AG20443 (cell line): ENCODE results near the gene CSHL1.
"Not testable (repeated sequence)": the region's sequence is repeated elsewhere in the genome, so short reads cannot be mapped to it uniquely, and the experiment has no call there.

Experiments
- DNase-seq: peaks from one replicate; pipeline ENCODE4 v3.0.0; 2012; ENCODE audit warnings: low spot score, mixed read lengths

The CSHL1 gene

GRCh38 chr17:63885119-63885518 is 25.9 kb downstream of the CSHL1 start:
- DNase-seq = not testable (repeated sequence)

- DNase-seq = not testable (repeated sequence)
Observed at GRCh38 chr17:63882626-63883126, 28.4 kb downstream of the CSHL1 start.

DNA sequence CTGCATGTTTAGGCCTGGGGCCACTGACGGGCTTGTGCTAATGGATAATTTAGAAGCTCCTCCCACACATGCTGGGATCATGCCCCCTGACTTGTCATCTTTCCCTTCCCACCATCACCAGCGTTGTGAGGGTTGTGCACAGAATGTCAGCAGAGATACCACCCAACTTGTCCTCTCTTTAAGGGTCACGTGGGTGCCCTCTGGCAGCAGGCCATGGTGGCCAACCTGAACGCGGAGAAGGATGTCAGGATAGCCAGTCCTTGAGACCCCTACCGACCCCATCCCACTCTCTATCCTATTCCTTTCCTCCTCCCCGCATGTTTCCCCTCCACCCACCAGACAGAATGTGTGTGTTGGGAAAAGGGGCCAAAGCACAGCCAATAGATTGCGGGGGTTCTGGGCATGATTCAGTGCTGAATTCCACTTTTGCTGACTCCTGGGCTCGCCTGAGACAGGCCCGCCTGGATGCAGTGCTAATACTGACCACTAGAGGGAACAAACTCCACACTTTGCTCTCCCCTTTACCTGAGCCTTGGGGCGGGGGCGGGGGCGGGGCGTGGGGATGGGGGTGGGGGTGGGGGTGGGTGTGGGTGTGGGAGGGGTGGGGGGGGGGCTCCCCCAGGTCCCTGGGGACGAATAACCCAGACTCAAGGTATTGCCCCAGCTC is 29.0 kb downstream of the CSHL1 start, which contains the start of gene GH2:
GH2 (minus strand) TSS at position 10 of the 667 bp plus-strand sequence. CDS start 143 bp downstream, outside the sequence.
- DNase-seq = peak; percentile 85

DNA sequence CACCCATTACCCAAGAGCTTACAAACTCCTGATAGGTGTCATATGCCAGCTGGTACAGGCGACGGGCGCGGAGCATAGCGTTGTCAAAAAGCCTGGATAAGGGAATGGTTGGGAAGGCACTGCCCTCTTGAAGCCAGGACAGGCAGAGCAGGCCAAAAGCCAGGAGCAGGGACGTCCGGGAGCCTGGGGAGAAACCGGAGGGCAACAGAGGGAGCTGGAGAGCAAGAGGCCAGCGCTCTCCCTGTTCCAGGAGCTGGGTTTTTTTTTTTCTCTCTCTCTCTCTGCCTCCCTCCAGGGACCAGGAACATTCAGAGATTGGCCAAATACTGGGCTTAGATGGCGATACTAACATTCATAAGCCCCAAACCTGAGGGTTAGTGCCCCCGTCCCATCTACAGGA is 29.7 kb downstream of the CSHL1 start:
- DNase-seq = not testable (repeated sequence)

GRCh38 chr17:63880706-63881105 is 30.4 kb downstream of the CSHL1 start:
- DNase-seq = no peak

GRCh38 chr17:63878413-63878812 is 32.6 kb downstream of the CSHL1 start:
- DNase-seq = not testable (repeated sequence)

- not testable (repeated sequence) for DNase-seq
Observed at GRCh38 chr17:63874693-63875092, 36.4 kb downstream of the CSHL1 start.

GRCh38 chr17:63874061-63874626 is 36.9 kb downstream of the CSHL1 start:
- not testable (repeated sequence) for DNase-seq

GRCh38 chr17:63873577-63873976 is 37.5 kb downstream of the CSHL1 start, which contains the start of gene CSH2:
Gene CSH2 (minus strand): TSS chr17:63873677. CDS start chr17:63873614, 63 bp downstream.
- DNase-seq = not testable (repeated sequence)

GRCh38 chr17:63871646-63872365 is 39.3 kb downstream of the CSHL1 start:
- not testable (repeated sequence) for DNase-seq

DNA sequence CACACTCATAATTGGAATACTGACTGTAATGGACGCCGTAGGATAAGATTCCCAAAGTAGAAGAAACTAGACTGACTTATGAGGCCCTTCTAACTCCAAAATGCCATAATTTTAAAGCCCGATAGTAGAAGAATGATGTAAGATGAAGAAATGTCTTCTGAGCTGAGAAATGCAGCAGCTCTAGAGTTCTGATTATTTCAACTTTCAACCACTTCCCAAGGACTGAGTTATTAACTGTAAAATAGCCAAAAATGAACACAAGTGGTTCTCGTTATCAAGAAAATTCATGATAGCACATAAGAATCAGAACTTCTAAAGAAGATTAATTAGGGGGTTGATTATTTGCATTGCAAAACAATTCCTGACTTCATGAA is 40.8 kb downstream of the CSHL1 start:
- DNase-seq = not testable (repeated sequence)

DNA sequence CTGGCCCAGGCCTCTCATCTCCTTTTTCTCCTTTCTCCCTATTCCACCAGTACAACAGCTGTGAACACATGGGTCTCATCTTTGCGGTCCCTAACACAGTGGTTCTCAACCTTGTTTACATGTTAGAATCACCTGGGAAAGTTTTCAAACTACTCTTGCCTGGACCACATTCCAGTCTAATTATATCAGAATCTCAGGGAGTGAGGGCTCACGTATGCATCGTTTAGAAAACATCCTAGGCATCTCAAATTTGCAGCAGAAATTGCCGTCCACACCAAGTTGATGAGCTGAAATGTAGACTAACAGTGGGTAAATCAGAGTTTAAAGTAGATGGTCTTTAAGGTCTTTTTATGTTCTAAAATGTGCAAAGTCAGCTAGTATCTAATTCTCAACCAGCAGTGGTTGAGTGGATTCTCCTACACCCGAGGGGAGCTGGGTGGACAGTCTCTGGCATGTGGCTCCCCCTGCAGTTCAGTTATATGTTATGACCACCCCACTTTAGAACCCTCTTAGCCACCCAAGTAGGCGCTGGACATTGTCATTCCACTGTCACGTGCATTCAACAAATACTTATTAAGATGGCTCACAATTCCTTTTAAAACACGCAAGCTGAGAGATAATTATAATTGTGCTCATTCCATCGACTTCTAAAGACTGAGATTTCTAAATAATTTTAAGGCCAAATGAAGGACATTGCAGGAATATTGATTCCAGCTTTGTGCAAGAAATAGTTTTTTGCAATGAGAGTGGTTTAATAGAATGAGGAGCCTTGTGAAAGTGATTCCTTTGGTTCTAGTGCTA is 41.4 kb downstream of the CSHL1 start:
- DNase-seq = not testable (repeated sequence)

DNA sequence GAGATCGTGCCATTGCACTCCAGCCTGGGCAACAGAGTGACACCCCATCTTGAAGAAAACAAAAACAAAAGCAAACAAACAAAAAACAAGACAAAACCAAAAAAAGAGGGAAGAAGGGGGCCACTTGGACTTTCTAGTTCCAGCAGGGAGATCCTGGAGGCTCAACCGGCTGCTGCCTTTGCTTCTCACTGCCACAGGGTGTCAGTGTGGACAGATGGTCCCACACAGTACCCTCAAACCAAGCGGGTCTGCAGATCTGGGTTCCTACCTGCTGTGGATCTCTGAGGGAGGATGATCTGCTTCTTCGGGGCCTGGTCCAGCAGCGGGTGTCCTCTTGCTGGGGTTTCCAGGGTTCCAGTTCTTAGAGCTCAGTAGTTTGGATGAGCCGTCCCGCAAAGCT is 44.4 kb downstream of the CSHL1 start:
- not testable (repeated sequence) for DNase-seq
